Measurements from ENCODE around the gene NIBAN1. TPM values are rescaled to one million over a fixed set of nuclear protein-coding genes. Genes with fewer than 3 reads are reported as not detected.

The NIBAN1 gene
- total and polyA plus RNA-seq, 2 of the 8 experiments (the other 6 are each of a cell fraction or from before 2014, with no cell fraction given) = 5.7 to 15.2 TPM

DNA sequence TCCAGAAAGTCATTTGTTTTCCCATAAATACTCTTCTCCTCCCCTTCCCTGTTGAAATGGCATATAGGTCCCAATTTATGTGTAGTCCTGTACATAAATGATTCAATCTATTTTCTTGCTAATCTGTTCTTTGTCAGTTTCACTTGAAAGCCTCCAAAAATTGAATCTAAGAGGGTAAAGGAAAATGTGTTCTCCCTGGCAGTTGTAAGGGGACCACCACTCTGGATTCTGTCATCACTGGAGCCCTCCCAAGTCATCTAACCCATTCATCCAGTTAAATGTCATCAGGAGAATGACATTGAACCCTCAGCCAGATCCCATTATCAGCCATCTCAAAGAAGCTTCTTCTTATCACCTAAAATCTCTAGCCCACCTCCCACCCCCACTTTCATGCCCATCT lies 36.1 kb upstream of the NIBAN1 start (continued):
- TF ChIP-seq SIN3A (conservative IDR thresholded peaks at IDR 0.05 in 1 of 2, IDR thresholded peaks at IDR 0.05 in 1 of 2; ENCODE audit: low read depth in 1 of 2, low read length in 2 of 2) (no peak), EZH2 (IDR thresholded peaks at IDR 0.05; ENCODE audit: low read depth, low read length, severe bottlenecking) (no peak), HDAC6 (IDR thresholded peaks at IDR 0.05; ENCODE audit: low read depth, low read length) (no peak), PHF8 (conservative IDR thresholded peaks at IDR 0.05; ENCODE audit: low read depth, low read length) (no peak)
- TF ChIP-seq, protein P1, sequence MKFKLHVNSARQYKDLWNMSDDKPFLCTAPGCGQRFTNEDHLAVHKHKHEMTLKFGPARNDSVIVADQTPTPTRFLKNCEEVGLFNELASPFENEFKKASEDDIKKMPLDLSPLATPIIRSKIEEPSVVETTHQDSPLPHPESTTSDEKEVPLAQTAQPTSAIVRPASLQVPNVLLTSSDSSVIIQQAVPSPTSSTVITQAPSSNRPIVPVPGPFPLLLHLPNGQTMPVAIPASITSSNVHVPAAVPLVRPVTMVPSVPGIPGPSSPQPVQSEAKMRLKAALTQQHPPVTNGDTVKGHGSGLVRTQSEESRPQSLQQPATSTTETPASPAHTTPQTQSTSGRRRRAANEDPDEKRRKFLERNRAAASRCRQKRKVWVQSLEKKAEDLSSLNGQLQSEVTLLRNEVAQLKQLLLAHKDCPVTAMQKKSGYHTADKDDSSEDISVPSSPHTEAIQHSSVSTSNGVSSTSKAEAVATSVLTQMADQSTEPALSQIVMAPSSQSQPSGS (IDR thresholded peaks at IDR 0.05; ENCODE audit: low read length) = no peak
